OCI-LY7 (cell line): ENCODE measurements around the gene TFG. TPM values are rescaled to one million over a fixed set of nuclear protein-coding genes. Genes with fewer than 3 reads are reported as not detected.

ENCODE experiments used
- BruUV-seq: library from RNA; stranded (reverse); fragments of 400-500 nt; replicated peaks from 2 replicates; lab custom pipeline; 2021; lab: Mats Ljungman, UMichigan
- CTCF ChIA-PET: fragments of 300-600 bp; sonication (Branson Sonifier 250); formaldehyde crosslinking; loops from one replicate; lab custom pipeline; 2022; ENCODE audit warnings: antibody characterized with exemption; ENCODE audit not compliant: unreplicated experiment; lab: Charles Lee
- POLR2A ChIA-PET: fragments of 300-600 bp; sonication (Branson Sonifier 250); formaldehyde crosslinking; loops from one replicate; lab custom pipeline; 2022; ENCODE audit warnings: antibody characterized with exemption; lab: Charles Lee
- DNase-seq: peaks from one replicate; pipeline ENCODE4 v3.0.0-alpha.2; 2015; ENCODE audit warnings: low spot score
- H2AFZ ChIP-seq: fragments of 200-600 bp; sonication (generic), shearing (Covaris generic); 2 replicates; pipeline ENCODE4 v1.6.1; 2014; ENCODE audit warnings: mild to moderate bottlenecking, antibody characterized with exemption, low read length, moderate library complexity
- H3K27ac ChIP-seq: fragments of 200-600 bp; sonication (generic); 2 replicates; pipeline ENCODE4 v1.5.1; 2014; ENCODE audit warnings: mixed run types, low read depth, mild to moderate bottlenecking, moderate library complexity, low read length, inconsistent platforms; ENCODE audit not compliant: poor library complexity, severe bottlenecking
- H3K36me3 ChIP-seq: fragments of 200-600 bp; sonication (generic); 2 replicates; pipeline ENCODE4 v1.6.1; 2014; ENCODE audit warnings: mild to moderate bottlenecking, antibody characterized with exemption, low read length, moderate library complexity, mixed read lengths; ENCODE audit not compliant: insufficient read depth
- H3K4me1 ChIP-seq: fragments of 200-600 bp; sonication (generic); 2 replicates; pipeline ENCODE4 v1.5.1; 2014; ENCODE audit warnings: mild to moderate bottlenecking, low read length; ENCODE audit not compliant: insufficient read depth, poor library complexity, severe bottlenecking
- H3K4me2 ChIP-seq: fragments of 200-600 bp; sonication (generic); 2 replicates; pipeline ENCODE4 v1.6.1; 2014; ENCODE audit warnings: mild to moderate bottlenecking, low read length
- H3K4me3 ChIP-seq: fragments of 200-600 bp; sonication (generic); 2 replicates; pipeline ENCODE4 v1.5.1; 2014; ENCODE audit warnings: mild to moderate bottlenecking, low read depth, low read length; ENCODE audit not compliant: poor library complexity, severe bottlenecking
- H3K79me2 ChIP-seq: fragments of 200-600 bp; sonication (generic); 2 replicates; pipeline ENCODE4 v1.6.1; 2016; ENCODE audit warnings: low read depth, mild to moderate bottlenecking, low read length, moderate library complexity, mixed read lengths; ENCODE audit not compliant: insufficient read depth
- H3K9me2 ChIP-seq: fragments of 200-600 bp; sonication (generic); 2 replicates; pipeline ENCODE4 v1.6.1; 2016; ENCODE audit warnings: mild to moderate bottlenecking, low read length, mixed read lengths; ENCODE audit not compliant: insufficient read depth
- H3K9me3 ChIP-seq: fragments of 200-600 bp; sonication (generic); 2 replicates; pipeline ENCODE4 v1.6.1; 2014; ENCODE audit warnings: mild to moderate bottlenecking, mixed run types, low read length, mixed read lengths
- H4K20me1 ChIP-seq: fragments of 200-600 bp; sonication (generic); 2 replicates; pipeline ENCODE4 v1.6.1; 2014; ENCODE audit warnings: mild to moderate bottlenecking, antibody characterized with exemption, low read length, moderate library complexity, mixed read lengths; ENCODE audit not compliant: insufficient read depth
- CTCF ChIP-seq: fragments of 200-600 bp; sonication (generic); conservative IDR thresholded peaks from 2 replicates; pipeline ENCODE4 v1.5.1; 2014; ENCODE audit warnings: mild to moderate bottlenecking, antibody characterized with exemption, low read length, moderate library complexity, mixed read lengths
- EZH2phosphoT487 ChIP-seq: fragments of 200-600 bp; sonication (generic); IDR thresholded peaks from 2 replicates; pipeline ENCODE4 v1.6.1; 2018; ENCODE audit warnings: low read depth, borderline replicate concordance, mild to moderate bottlenecking, mixed run types, antibody characterized with exemption, low read length, moderate library complexity, mixed read lengths
- intact Hi-C: fragments of 100-400 bp; cut with micrococcal nuclease; formaldehyde crosslinking; loops from one replicate; pipeline ENCODE4 v1.10.0; 2022; ENCODE audit not compliant: unreplicated experiment
- total RNA-seq, 2 experiments: library from RNA; depleted of rRNA in 1 of 2; stranded (reverse); fragments of >200 nt in 1 of 2; shearing (Covaris generic) in 1 of 2; gene quantifications; 2 replicates each; pipeline ENCODE4 v1.2.3, GENCODE V29; 2014 to 2022

The TFG gene
- total RNA-seq, 2 experiments from 2014 or later = 29.4 to 61.1 TPM

GRCh38 chr3:100776097-100776729 lies 66.9 kb downstream of the TFG start:
- H3K9me3 ChIP-seq = no peaks in the 10 kb centered on the region
- no peaks in the 10 kb centered on the region for H3K79me2 ChIP-seq
- H3K4me1 ChIP-seq = no peaks in the 10 kb centered on the region
- H2AFZ ChIP-seq = no peak overlapping the region
- BruUV-seq = no TSS peak
- no peaks in the 10 kb centered on the region for H3K36me3 ChIP-seq
- ChIA-PET CTCF (no interaction called here), POLR2A (interaction anchor here (1.0 kb wide), 1 partner anchor 10 kb away, joined by 3 read pairs; no protein-coding TSS in a partner anchor)
- H3K9me2 ChIP-seq = no peaks in the 10 kb centered on the region
- H3K27ac ChIP-seq = no peak overlapping the region
- no peaks in the 10 kb centered on the region for H4K20me1 ChIP-seq
- DNase-seq = no peak
- no peak overlapping the region for H3K4me3 ChIP-seq
- H3K4me2 ChIP-seq = no peak overlapping the region
- intact Hi-C loops = no loop called here
- TF ChIP-seq EZH2phosphoT487 (no peak), CTCF (no peak)

- BruUV-seq = no TSS peak
- Histone ChIP-seq H3K9me2 (no peaks in the 10 kb centered on the region), H3K79me2 (no peaks in the 10 kb centered on the region), H3K9me3 (no peaks in the 10 kb centered on the region), H2AFZ (no peak overlapping the region), H3K4me1 (no peaks in the 10 kb centered on the region), H3K4me3 (no peak overlapping the region), H4K20me1 (no peaks in the 10 kb centered on the region), H3K4me2 (no peak overlapping the region), H3K36me3 (no peaks in the 10 kb centered on the region), H3K27ac (no peak overlapping the region)
- no peak for DNase-seq
- TF ChIP-seq CTCF = 0 out of 2 replicates have a peak, but pooled peaks have one; percentile 20
- no peak for TF ChIP-seq EZH2phosphoT487
- CTCF ChIA-PET = no interaction called here
- intact Hi-C loops = no loop called here
- POLR2A ChIA-PET = interaction anchor here (1.0 to 1.6 kb wide), 2 partner anchors 9 to 15 kb away, joined by 3 read pairs; no protein-coding TSS in a partner anchor
These were observed 67.5 kb downstream of the TFG start for GRCh38 chr3:100776746-100777145.

GRCh38 chr3:100777271-100777670 lies 68.0 kb downstream of the TFG start:
- intact Hi-C loops = no loop called here
- BruUV-seq = no TSS peak
- CTCF ChIA-PET = no interaction called here
- no peak overlapping the region for H2AFZ ChIP-seq
- POLR2A ChIA-PET = interaction anchor here (0.7 to 1.6 kb wide), 3 partner anchors 9 to 376 kb away, joined by 3 to 4 read pairs (median 3); partner anchors contain the start of genes LNP1 and TOMM70
- H3K9me3 ChIP-seq = no peaks in the 10 kb centered on the region
- no peak overlapping the region for H3K4me2 ChIP-seq
- no peaks in the 10 kb centered on the region for H3K79me2 ChIP-seq
- no peak for TF ChIP-seq EZH2phosphoT487
- no peak for TF ChIP-seq CTCF
- H3K27ac ChIP-seq = no peak overlapping the region
- H3K4me3 ChIP-seq = no peak overlapping the region
- H3K9me2 ChIP-seq = no peaks in the 10 kb centered on the region
- H3K4me1 ChIP-seq = no peaks in the 10 kb centered on the region
- DNase-seq = no peak
- H4K20me1 ChIP-seq = no peaks in the 10 kb centered on the region
- H3K36me3 ChIP-seq = no peaks in the 10 kb centered on the region
